Measurements from ENCODE around the gene PKP3.

Gene PKP3

DNA sequence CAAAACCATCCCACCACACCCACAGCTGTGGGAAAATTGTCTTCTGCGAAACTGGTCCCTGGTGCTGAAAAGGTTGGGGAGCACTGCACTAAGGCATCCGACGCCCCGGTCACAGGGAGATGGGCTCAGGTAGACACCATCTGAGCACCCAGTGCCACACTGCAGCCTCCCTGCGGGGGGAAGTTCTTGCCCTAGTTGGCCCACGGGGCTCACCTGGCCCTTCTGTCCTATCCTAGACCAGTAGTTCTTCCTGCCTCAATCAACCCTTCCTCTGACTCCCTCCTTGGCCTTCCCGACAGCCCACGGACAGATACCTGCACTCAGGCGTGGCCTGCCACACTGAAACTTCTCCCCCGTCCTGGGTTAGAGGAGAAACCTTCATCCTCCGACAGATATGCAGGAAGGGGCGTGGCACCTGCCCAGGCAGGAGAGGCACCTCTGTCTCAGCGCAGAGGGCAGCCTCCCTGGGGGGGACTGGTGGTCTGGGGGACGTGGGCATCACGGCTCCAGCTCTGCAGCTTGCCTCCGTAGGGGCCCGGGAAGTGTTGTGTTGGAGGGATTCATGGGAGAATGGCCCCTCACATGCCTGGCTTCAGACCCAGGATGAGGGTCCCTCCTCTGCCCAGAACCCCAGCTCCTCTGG is 43.3 kb downstream of the PKP3 start:
- TF ChIP-seq, protein P1, sequence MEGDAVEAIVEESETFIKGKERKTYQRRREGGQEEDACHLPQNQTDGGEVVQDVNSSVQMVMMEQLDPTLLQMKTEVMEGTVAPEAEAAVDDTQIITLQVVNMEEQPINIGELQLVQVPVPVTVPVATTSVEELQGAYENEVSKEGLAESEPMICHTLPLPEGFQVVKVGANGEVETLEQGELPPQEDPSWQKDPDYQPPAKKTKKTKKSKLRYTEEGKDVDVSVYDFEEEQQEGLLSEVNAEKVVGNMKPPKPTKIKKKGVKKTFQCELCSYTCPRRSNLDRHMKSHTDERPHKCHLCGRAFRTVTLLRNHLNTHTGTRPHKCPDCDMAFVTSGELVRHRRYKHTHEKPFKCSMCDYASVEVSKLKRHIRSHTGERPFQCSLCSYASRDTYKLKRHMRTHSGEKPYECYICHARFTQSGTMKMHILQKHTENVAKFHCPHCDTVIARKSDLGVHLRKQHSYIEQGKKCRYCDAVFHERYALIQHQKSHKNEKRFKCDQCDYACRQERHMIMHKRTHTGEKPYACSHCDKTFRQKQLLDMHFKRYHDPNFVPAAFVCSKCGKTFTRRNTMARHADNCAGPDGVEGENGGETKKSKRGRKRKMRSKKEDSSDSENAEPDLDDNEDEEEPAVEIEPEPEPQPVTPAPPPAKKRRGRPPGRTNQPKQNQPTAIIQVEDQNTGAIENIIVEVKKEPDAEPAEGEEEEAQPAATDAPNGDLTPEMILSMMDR (IDR thresholded peaks at IDR 0.05; ENCODE audit: control extremely low read depth, extremely low read depth, low read depth, missing control alignments) = no peak
- DNase-seq (ENCODE audit: extremely low spot score) = no peak
- ChIA-PET CTCF (interaction anchor here (2.1 kb wide), 1 partner anchor 11 kb away, joined by 7 read pairs; no protein-coding TSS in a partner anchor), POLR2A (no interaction called here)

DNA sequence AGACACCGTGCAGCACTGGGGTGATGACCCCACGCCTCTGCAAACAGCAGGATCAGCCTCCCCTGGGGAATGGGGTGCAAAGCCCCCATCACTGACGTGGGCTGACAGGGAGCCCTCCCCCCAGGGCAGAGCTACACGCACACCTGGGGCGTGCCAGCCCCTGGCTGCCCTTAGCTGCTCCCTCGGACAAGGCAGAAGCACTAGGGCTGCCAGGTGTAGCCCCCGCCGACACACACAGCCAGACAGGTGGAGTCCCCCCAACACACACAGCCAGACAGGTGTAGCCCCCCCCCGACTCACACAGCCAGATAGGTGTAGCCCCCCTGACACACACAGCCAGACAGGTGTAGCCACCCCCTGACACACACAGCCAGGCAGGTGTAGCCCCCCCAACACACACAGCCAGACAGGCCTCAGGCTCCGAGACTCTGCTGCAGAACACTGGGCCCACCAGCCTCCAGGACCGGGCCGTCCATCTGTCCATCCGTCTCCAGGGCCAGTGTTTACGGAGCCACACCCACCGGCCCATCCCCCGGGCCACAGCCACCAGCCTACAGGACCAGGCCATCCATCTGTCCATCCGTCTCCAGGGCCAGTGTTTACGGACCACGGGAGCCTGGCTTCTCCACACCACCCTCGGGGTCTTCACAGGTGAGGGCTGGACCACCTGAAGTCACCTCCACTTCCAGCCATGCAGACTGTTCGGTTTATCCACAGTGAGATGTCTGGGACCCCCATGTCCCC is 44.3 kb downstream of the PKP3 start:
- TF ChIP-seq, protein P1 (IDR thresholded peaks at IDR 0.05; ENCODE audit: control extremely low read depth, extremely low read depth, low read depth, missing control alignments) = no peak
- CTCF ChIA-PET = interaction anchor here (0.8 to 2.1 kb wide), 2 partner anchors 10 to 81 kb away, joined by 5 to 7 read pairs; no protein-coding TSS in a partner anchor
- POLR2A ChIA-PET = no interaction called here
- DNase-seq (ENCODE audit: extremely low spot score) = no peak

DNA sequence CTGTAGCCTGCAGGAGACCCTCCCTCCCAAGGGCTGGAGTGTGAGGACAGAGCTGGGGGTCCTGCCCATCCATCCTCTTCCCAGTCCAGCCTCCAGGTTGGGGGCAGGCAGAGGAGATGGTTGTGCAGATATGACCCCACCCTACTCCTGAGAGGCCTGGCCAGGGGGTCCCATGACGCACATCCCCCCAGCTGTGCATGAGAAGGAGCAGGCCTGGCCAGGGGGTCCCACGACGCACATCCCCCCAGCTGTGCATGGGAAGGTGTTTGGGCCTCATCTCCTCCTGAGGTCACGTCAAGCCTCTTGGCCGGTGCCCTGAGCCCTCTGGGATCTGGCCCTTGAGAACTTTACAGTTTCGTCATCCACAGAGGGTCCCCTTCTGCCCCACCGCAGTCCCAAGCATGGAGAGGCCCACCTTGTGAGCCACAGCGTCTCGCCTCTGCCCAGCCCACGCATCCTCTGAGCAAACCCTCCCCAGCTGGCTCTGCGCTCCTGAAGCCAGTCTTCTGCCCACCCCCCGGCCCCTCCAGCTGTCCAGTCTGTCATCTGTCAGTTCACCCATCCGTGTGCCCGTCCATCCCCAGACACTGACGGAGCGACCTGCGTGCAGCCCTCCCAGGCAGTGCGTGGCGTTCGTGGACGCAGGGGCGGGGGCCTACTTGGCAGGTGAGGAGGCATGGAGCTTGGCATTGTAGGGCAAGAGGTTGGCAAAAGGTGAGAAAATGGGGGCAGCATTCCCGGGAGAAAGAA is 45.5 kb downstream of the PKP3 start:
- TF ChIP-seq, protein P1 (IDR thresholded peaks at IDR 0.05; ENCODE audit: control extremely low read depth, extremely low read depth, low read depth, missing control alignments) = no peak
- POLR2A ChIA-PET = interaction anchor here (0.6 to 1.0 kb wide), 2 partner anchors 9 to 27 kb away, joined by 3 to 5 read pairs; no protein-coding TSS in a partner anchor
- CTCF ChIA-PET = interaction anchor here (0.8 to 2.5 kb wide), 5 partner anchors 9 to 80 kb away, joined by 3 to 15 read pairs (median 5); no protein-coding TSS in a partner anchor
- DNase-seq (ENCODE audit: extremely low spot score) = no peak

DNA sequence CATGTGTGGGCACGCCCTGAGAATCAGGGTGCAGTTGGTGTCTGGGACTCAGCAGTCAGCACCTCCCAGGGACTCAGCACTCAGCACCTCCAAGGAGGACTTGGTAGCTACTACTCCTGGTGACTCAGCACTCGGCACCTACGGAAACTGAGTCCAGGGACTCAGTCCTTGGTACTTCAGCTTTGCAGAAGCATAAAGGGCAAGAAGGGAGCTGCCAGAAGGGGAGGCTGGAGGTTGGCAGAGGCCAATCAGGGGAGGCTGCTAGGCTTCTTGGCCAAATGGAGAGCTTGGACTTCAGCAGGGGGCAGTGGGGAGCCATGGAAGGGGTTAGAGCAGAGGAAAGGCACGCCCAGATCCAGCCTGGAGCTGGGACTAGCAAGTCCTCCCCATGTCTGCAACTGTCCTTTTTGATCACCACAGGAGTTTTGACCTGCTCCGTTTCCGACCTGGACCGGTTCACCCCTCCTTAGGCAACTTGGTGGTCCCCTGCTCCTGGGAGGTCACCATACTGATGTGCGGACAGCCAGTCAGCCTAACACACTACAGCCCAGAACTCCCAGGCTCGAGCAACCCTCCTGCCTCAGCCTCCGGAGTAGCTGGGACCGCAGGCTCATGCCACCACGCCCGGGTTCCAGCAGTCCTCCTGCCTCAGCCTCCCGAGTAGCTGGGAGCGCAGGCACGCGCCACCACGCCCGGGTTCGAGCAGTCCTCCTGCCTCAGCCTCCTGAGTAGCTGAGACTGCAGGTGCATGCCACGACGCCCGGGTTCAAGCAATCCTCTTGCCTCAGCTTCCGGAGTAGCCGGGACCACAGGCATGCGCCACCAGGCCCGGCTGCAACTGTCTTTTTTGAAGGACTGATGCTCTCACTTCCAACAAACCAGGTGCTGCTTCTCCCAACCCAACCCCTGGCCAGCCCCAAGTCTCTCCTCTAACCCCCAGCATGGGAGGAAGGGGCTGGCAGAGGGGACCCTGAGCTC is 46.3 kb downstream of the PKP3 start:
- CTCF ChIA-PET = interaction anchor here (0.8 to 2.5 kb wide), 8 partner anchors 8 to 282 kb away, joined by 3 to 15 read pairs (median 3); no protein-coding TSS in a partner anchor
- DNase-seq (ENCODE audit: extremely low spot score) = no peak
- POLR2A ChIA-PET = interaction anchor here (0.6 kb wide), 2 partner anchors 28 to 220 kb away, joined by 5 to 15 read pairs; no protein-coding TSS in a partner anchor
- TF ChIP-seq, protein P1 (IDR thresholded peaks at IDR 0.05; ENCODE audit: control extremely low read depth, extremely low read depth, low read depth, missing control alignments) = peak; percentile 27

DNA sequence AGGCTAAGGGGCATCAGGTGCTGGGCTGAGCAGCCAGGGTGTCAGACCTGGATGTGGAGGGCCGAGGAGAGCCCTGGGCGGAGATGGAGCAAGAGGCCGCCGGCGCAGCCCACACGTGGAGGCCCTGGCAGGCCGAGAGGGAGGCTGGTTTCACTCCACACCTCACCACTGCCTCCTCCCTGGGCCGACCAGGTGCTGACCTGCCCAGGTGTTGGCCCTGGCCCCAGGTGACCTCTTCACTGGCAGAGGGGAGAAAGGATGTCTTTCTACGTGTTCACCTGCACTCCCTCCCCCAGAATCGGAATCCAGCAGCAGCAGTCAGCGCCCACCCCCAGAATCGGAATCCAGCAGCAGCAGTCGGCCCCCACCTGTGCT is 47.0 kb downstream of the PKP3 start:
- ChIA-PET CTCF (interaction anchor here (1.2 to 2.5 kb wide), 4 partner anchors 34 to 80 kb away, joined by 3 to 11 read pairs (median 4); no protein-coding TSS in a partner anchor), POLR2A (no interaction called here)
- TF ChIP-seq, protein P1 (IDR thresholded peaks at IDR 0.05; ENCODE audit: control extremely low read depth, extremely low read depth, low read depth, missing control alignments) = no peak
- DNase-seq (ENCODE audit: extremely low spot score) = no peak

Measured in GM10248 (cell line).